ENCODE measurements around the gene MDK. TPM values are rescaled to one million over a fixed set of nuclear protein-coding genes. Genes with fewer than 3 reads are reported as not detected.

MDK gene
- total and polyA plus RNA-seq, 2 experiments from 2014 or later: 388 to 477 TPM

DNA sequence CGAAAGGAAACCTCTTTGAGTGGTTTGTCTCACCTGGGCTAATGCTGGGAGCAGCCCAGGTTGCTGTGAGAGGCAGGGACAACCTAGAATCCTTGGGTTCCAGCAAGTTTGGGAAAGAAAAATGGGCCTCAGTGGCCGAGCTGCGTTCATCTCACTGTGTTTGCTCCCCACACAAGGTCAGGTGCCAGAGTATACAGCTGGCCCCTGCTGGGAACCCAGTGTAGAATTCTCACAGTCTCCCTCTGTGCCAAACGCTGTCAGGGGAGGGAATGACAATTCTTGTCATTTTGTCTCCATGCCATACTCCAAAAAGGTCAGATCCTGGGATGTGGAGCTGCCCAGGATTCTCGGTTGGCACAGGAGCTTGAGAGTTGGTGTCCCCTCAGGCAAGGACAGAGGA, 29.9 kb upstream of the MDK start (continued):
- TF ChIP-seq, protein P1, sequence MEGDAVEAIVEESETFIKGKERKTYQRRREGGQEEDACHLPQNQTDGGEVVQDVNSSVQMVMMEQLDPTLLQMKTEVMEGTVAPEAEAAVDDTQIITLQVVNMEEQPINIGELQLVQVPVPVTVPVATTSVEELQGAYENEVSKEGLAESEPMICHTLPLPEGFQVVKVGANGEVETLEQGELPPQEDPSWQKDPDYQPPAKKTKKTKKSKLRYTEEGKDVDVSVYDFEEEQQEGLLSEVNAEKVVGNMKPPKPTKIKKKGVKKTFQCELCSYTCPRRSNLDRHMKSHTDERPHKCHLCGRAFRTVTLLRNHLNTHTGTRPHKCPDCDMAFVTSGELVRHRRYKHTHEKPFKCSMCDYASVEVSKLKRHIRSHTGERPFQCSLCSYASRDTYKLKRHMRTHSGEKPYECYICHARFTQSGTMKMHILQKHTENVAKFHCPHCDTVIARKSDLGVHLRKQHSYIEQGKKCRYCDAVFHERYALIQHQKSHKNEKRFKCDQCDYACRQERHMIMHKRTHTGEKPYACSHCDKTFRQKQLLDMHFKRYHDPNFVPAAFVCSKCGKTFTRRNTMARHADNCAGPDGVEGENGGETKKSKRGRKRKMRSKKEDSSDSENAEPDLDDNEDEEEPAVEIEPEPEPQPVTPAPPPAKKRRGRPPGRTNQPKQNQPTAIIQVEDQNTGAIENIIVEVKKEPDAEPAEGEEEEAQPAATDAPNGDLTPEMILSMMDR (conservative IDR thresholded peaks at IDR 0.05; ENCODE audit: low read depth in 2 of 2): no peak
- TF ChIP-seq POLR2AphosphoS5 (IDR thresholded peaks at IDR 0.05; ENCODE audit: low read depth) (no peak), CREB1 (CRISPR knock-in tag; IDR thresholded peaks at IDR 0.05; ENCODE audit: low read depth) (no peak), JUNB (IDR thresholded peaks at IDR 0.05; ENCODE audit: unreplicated experiment) (no peak), STAT1 (IDR thresholded peaks at IDR 0.05; ENCODE audit: unreplicated experiment) (no peak), ZNF331 (CRISPR knock-in tag; IDR thresholded peaks at IDR 0.05; ENCODE audit: low read depth) (no peak), ZNF114 (CRISPR knock-in tag; IDR thresholded peaks at IDR 0.05) (no peak), NANOG (IDR thresholded peaks at IDR 0.05; ENCODE audit: borderline replicate concordance) (no peak)
- TF ChIP-seq, protein P2, sequence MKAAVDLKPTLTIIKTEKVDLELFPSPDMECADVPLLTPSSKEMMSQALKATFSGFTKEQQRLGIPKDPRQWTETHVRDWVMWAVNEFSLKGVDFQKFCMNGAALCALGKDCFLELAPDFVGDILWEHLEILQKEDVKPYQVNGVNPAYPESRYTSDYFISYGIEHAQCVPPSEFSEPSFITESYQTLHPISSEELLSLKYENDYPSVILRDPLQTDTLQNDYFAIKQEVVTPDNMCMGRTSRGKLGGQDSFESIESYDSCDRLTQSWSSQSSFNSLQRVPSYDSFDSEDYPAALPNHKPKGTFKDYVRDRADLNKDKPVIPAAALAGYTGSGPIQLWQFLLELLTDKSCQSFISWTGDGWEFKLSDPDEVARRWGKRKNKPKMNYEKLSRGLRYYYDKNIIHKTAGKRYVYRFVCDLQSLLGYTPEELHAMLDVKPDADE (IDR thresholded peaks at IDR 0.05): no peak
- TF ChIP-seq, protein P3, sequence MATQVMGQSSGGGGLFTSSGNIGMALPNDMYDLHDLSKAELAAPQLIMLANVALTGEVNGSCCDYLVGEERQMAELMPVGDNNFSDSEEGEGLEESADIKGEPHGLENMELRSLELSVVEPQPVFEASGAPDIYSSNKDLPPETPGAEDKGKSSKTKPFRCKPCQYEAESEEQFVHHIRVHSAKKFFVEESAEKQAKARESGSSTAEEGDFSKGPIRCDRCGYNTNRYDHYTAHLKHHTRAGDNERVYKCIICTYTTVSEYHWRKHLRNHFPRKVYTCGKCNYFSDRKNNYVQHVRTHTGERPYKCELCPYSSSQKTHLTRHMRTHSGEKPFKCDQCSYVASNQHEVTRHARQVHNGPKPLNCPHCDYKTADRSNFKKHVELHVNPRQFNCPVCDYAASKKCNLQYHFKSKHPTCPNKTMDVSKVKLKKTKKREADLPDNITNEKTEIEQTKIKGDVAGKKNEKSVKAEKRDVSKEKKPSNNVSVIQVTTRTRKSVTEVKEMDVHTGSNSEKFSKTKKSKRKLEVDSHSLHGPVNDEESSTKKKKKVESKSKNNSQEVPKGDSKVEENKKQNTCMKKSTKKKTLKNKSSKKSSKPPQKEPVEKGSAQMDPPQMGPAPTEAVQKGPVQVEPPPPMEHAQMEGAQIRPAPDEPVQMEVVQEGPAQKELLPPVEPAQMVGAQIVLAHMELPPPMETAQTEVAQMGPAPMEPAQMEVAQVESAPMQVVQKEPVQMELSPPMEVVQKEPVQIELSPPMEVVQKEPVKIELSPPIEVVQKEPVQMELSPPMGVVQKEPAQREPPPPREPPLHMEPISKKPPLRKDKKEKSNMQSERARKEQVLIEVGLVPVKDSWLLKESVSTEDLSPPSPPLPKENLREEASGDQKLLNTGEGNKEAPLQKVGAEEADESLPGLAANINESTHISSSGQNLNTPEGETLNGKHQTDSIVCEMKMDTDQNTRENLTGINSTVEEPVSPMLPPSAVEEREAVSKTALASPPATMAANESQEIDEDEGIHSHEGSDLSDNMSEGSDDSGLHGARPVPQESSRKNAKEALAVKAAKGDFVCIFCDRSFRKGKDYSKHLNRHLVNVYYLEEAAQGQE (IDR thresholded peaks at IDR 0.05; ENCODE audit: unreplicated experiment): no peak

DNA sequence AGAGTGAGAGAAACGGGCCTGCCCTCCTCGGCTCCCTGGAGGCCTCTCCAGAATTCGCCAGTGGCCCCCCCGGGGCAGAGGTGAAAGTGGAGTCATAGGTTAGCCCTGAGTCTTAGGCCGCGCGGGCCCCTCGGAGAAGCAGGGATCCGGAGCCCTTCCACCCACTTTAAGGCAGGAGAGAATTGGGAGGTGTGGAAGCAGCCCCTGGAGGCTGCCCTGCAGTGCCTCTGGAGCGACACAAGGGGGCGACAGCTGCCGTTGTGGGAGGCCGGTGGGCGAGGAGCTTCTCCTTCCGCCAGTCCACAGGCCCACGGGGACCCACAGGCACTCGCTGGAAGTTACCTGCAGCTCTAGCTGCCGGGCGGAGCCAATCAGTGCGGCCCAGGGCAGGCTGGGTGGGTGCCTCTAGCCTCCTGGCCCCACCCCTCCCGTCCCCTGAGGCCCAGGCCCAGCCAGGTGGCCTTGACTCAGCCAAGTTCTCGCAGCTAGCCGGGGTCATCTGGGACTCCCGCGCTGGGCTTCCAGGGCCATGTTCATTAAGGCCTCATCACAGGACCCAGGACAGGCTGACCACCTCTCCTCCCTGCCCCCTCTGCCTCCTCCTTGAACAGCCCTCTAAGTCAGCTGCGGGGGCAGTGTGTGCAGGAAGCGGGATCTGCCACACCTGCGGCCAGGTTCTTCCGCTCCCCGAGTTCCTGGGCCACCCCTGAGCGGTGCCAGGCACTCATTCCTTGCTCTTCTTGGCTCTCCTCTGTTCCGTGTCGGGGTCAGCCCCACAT, 29.2 kb upstream of the MDK start:
- Histone ChIP-seq H3K27ac (ENCODE audit: low read depth) (peak overlapping the region; percentile 63; the same call in 1 of the 2 replicates), H3F3A (replicated peaks; ENCODE audit: low read depth) (peaks cover 6% of the 10 kb centered on the region; the same call in 1 of the 2 replicates), H3K79me2 (replicated peaks; ENCODE audit: insufficient read depth) (peaks cover 86% of the 10 kb centered on the region), H3K9me2 (ENCODE audit: insufficient read depth) (no peaks in the 10 kb centered on the region), H3K4me3 (no peak overlapping the region), H3K4me1 (ENCODE audit: insufficient read depth) (peaks cover 53% of the 10 kb centered on the region), H2AFZ (no peak overlapping the region), H4K20me1 (replicated peaks; ENCODE audit: insufficient read depth) (peaks cover 34% of the 10 kb centered on the region), H3K36me3 (ENCODE audit: insufficient read depth) (no peaks in the 10 kb centered on the region; the same call in 1 of the 2 replicates), H3K27me3 (ENCODE audit: insufficient read depth) (no peaks in the 10 kb centered on the region), H3K4me2 (peak overlapping the region; percentile 69)
- H3K4me3 Mint-ChIP-seq: peak overlapping the region; percentile 40; the same call in 2 of the 3 replicates
- peaks cover 69% of the 10 kb centered on the region for H3K4me1 Mint-ChIP-seq
- peak overlapping the region; percentile 82 for H3K27ac Mint-ChIP-seq
- TF ChIP-seq, protein P1 (conservative IDR thresholded peaks at IDR 0.05; ENCODE audit: low read depth in 2 of 2): peak; percentile 87 to 90
- TF ChIP-seq CREB1 (CRISPR knock-in tag; IDR thresholded peaks at IDR 0.05; ENCODE audit: low read depth): no peak
- no peaks in the 10 kb centered on the region for H3K9me3 Mint-ChIP-seq
- ATAC-seq (peak; percentile 76), DNase-seq (ENCODE audit: low spot score) (peak; percentile 85)
- peaks cover 8% of the 10 kb centered on the region for H3K27me3 Mint-ChIP-seq (ENCODE audit: insufficient read depth, low read depth, poor library complexity)
- peaks cover 3% of the 10 kb centered on the region; the same call in 2 of the 3 replicates for H3K36me3 Mint-ChIP-seq (ENCODE audit: low read depth)

Data from GM23338 (cell line).